ENCODE data around the gene SLC44A5.
"Not testable (repeated sequence)": the region's sequence is repeated elsewhere in the genome, so short reads cannot be mapped to it uniquely, and the experiment has no call there.

SLC44A5 gene

DNA sequence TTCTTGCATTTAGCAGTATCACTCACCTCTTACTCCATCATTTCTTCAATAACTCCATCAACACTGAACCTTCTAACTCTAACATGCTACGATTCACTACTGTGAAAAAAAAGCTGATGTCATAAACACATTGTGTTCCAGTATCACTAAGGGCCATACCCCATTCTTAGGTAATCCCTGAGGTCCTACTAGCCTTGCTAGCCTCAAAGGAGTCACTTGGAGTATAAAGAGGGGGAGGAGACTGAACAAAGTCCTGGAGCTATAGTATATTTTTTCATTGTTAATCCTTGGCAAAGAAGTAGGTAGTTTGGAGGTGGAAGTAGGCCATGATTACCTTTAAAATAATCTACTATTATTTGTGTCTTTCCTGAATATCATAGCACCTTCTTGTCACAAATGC lies at the start of gene SLC44A5:
SLC44A5 (minus strand) TSS at position 101 of the 400 bp plus-strand sequence. CDS start 69,667 bp downstream, outside the sequence.
- no peak for DNase-seq (ENCODE audit: low spot score)

DNA sequence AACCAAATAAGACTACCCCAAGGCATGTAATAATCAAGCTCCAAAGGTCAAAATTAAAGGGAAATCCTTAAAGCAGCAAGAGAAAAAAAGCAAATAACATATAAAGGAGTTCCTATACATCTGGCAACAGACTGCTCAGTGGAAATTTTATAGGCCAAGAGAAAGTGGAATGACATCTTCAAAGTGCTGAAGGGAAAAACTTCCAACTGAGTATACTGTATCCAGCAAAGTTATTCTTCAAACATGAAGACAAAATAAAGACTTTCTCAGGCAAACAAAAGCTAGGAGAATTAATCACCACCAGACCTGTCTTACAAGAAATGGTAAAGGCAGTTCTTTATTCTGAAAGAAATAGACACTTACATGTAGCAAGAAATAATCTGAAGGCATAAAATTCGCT lies 45.0 kb upstream of the SLC44A5 start:
- no peak for DNase-seq (ENCODE audit: low spot score)

DNA sequence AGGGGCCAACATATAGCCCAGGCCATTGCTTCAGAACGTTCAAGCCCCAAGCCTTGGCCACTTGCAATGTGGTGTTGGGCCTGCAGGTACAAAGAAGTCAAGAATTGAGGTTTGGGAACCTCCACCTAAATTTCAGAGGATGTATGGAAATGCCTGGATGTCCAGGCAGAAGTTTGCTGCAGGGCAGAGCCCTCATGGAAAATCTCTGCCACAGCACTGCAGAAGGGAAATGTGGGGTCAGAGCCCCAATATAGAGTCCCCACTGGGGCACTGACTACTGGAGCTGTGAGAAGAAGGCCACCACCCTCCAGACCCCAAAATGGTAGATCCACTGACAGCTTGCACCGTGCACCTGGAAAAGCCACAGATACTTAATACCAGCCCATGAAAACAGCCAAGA lies 36.3 kb upstream of the SLC44A5 start:
- DNase-seq (ENCODE audit: low spot score): not testable (repeated sequence)

DNA sequence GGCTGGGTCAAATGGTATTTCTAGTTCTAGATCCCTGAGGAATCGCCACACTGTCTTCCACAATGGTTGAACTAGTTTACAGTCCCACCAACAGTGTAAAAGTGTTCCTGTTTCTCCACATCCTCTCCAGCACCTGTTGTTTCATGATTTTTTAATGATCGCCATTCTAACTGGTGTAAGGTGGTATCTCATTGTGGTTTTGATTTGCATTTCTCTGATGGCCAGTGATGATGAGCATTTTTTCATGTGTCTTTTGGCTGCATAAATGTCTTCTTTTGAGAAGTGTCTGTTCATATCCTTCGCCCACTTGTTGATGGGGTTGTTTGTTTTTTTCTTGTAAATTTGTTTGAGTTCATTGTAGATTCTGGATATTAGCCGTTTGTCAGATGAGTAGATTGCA lies 34.2 kb upstream of the SLC44A5 start:
- DNase-seq (ENCODE audit: low spot score): not testable (repeated sequence)

DNA sequence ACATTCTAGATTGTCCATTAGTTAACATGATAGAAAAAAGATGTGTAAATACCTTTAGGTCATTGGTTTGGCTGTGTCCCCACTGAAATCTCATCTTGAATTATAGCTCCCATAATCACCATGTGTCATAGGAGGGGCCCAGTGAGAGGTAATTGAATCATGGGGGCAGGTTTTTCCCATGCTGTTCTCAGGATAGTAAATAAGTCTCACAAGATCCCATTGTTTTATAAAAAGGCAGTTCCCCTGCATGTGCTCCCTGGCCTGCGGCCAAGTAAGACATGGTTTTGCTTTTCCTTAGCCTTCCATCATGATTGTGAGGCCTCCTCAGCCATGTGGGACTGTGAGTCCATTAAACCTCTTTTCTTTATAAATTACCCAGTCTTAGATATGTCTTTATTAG lies 32.5 kb upstream of the SLC44A5 start:
- DNase-seq (ENCODE audit: low spot score): no peak

DNA sequence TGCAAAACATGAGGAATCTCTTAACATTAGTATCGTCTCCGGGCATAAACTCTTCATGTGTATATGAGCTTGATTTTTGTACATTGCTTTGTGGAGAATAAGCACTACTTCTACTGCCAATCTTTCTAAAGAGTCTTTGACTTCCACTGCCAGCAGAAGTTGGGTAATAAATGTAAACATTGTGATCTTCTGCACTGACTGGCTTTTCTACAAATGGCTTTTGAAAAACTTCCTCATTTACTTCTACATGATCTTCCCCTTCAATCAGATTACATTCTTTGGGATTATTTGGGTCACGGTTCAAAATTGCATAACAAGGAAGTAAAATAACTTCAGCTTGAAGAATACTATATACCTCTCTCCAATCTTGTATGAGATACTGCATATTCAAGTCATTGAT lies 30.4 kb upstream of the SLC44A5 start:
- DNase-seq (ENCODE audit: low spot score): no peak

DNA sequence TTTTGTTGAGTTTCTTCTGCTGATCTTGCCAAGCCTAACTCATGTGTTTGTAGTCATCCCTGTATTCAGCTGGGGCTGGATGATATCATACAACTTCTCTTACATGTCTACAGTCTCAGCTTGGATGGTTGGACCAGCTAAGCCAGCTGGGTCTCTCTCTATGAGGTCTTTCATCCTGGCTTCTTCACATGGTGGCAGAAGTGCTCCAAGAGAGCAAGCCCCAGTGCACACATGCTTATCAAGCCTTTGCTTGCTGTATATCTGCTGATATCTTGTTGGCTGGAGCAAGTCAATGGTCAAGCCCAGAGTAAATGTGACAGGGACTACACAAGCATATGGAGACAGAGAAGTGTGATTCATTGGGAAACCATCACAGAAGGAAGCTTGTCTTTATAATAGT lies 29.2 kb upstream of the SLC44A5 start:
- DNase-seq (ENCODE audit: low spot score): no peak

DNA sequence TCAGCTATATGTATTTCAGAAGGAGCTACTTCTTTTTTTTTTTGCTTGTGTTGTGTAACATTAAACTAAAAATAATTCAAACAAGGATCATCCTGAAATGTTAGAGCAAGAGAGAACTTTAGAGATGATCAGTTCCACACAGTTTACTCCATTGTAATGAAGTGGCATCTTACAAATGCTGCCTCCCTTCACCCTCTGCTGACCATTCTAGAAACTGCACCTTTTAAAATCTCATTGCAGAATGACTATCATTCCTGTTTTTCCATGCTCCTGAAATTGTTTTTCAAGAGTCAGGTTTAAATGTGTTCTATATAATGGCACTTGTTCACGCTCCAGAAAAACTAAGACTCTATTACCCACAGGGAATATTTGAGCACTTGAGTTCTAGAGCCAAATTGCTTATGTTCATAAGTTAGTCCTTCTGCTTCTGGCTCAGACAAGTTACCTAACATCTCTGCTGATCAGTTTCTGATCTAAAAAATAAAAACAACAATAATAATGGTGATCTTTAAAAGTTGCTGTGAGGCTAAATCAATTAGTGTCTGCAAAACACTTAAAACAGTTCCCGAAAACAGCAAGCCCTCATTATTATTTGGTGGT lies 21.5 kb upstream of the SLC44A5 start:
- peak; percentile 23 for DNase-seq (ENCODE audit: low spot score)

DNA sequence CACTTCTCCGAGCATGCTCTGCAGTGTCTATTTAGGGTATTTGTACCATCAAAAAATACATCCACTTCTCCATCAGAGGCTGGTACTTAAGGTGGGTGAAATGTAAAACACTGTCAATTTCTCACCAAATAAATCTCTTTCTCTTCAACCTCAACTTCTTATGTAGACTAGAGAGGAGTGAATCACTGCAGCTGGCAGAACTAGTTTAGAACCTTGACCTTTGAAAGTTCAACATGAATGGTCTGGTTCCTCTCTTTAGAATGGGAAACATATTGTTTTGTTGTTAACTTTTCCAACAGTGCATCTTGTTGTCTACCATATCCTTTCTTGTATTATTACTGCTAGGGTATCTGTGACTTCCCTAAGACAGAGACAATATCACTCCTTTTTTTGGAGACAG lies 20.1 kb upstream of the SLC44A5 start:
- DNase-seq (ENCODE audit: low spot score): no peak

DNA sequence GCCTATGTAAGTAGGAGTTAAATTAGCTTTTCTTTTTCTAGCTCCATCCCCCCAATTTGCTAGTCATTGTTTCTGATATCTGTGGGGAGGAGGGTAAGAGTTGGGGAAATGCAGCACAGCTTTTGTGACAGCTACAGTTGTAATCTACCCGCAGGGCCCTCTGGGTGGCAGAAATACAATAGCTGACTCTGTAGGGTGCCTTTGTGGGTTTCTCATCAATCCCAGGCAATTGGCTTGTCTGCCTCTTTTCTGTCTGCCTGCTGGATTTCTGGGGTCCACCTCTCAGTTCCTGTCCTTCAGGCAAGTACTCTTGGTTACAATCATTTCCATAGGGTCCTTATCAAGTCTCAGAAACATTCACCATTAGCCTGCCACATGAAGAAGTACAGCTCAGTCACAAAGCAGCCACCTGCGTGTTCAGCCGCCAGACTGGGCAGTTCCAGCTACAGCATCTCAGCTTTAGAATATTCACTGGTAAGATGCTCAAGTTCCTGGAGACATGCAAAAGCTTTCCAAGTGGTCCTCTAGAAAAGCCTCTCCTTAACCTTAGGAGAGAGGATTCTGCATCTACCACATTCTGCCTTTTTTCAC lies 19.2 kb upstream of the SLC44A5 start:
- no peak for DNase-seq (ENCODE audit: low spot score)

DNA sequence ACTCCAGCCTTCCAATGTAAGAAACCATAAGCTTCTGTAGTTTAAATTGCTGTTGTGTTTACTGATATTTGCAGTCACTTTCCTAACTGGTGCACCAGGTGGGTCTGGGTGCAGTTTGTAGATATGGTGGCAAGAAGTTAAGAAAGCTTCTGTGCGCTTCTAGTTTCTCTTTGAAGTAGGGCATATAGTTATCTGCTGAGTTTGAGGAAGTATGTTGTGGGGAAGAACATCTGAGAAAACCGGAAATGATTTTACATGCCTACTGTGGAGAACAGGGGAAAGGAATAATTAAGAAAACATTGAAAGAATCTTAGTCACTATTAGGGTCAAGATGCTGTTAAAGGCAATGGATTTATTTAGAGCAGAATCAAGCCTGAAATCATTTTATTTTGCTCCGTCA lies 14.9 kb upstream of the SLC44A5 start:
- no peak for DNase-seq (ENCODE audit: low spot score)

DNA sequence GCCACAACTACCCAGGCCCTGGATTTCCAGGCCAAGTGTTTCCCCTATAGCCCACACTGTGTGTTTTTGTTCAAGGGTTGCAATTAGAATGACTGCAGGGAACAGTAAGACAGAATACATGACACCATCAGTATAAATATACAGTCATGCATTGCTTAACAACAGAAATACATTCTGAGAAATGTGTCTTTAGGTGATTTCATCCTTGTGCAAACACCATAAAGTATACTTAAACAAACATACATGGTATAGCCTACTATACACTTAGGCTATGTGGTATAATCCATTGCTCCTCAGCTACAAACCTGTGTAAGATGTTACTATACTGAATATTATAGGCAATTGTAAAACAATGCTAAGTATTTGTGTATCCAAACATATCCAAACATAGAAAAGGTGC lies 7.5 kb upstream of the SLC44A5 start:
- no peak for DNase-seq (ENCODE audit: low spot score)

DNA sequence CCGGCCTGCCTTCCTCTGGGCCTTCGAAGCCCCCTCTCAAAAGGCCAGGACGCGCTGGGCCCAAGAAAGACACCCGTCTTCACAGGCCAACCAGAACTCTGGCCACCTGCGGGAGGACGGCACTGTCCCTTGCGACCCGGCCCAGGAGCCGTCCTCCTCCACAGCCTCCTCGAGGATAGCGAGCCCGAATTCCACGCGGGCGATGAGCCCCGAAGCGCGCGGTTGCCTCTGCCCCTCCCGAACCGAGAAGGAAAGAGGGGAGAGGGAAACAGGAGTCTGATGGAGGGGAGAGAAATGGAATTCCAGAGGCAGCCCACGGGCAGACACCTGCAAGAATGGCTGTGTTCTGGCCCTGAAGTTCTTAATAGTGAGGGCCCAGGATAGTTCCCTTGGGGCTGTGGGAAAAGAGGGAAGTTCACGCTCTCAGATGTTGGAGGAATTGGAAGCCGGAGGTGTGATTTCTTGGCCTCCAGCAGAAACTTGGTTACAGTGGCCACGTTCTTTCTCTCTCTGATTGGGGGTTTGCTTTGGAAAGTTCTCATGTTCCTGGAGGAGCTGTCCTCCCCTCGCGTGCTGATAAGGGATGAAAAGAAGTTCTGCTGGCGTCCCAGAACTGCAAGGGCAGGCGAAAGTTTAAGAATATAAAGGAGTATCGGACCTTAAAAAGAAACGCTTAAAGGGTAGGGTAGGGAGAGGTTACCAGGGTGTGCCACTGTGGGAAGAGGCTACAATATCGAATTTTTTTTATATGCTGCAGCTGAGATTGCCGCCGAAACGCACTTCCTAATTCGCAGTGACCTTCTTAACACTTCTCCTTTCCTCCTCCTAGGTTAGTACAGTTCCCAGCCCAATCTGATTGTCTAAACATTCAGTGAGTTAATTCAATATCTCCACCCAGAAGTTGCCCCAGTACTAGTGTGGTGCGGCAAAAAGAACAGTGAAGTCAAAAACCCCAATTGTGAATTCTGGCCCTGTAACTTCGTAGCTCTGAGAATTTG lies 5.8 kb upstream of the SLC44A5 start:
- no peak for DNase-seq (ENCODE audit: low spot score)

DNA sequence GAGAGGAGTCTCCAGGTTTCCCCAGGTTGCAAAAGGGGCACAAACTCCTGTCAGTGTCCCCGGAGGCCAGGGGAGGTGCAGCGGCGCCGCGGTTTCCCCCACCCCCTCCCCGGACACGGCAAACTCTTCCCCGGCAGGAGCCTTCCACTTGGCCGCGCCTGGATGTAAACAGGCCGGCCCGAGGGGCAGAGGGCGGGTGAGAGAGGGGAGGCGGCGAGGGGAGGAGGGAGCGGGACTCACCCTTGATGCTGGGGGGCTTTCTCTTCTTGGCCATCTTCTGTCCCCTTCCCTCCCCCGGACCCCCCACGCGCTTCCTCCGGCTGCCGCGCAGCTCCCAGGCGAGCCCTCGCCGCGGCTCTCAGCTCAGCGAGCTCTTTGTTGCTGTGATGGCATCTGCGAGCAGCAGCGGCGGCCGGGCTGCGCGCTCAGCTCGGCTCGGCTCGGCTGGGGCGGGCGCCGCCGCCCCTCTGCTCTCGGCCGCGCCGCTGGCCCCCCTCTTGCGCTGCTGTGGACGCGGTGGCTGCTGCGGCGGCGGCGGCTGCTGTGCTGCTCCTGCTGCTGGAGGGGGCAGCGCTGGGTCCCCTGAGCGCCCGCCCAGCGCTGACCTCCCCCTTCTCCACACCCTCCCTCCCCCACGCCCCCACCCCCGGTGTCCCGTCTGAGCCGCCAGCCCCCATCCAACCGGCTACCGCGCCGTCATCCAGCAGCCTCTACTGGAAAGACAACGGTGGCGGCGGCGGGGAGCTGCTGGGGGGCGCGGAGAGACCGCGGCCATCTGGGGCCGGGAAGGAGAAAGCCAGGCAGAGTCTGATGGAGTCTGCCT lies 4.9 kb upstream of the SLC44A5 start:
- no peak for DNase-seq (ENCODE audit: low spot score)

DNA sequence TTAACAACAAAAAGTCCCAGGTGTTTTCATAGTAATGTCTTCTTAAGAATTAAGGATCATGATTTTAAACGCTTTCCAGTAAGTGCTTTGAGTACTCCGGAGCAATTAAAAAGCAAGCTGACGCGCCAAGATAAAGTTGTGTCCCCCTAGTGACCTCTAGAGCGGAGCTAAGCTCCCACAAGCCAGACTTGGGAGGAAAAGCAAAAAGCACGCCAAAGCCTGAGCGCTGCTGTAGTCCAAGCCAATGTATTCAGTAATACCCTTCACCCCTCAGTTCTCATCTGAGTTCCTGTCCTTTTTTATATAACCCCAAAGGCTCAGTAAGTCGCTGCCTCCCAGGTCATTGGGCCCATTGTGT lies 3.5 kb upstream of the SLC44A5 start:
- no peak for DNase-seq (ENCODE audit: low spot score)

DNA sequence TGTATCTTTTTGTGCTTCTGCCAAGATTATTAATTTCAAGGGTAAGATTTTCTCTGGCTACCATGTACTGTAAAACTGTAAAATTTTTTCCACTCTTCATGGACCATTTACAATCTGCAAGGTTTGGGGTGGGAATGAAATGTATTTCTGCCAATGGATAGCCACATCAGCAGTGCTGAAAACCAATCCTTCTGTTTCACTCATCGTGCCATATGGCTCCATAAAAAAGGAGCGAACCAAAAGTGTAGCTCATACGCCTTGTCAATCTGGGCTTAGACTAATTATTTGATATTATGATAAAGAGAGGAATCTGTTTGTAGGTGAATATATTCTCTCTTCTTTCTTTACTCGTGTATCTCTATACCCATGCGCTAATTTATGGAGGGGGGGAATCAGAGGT lies 3.0 kb upstream of the SLC44A5 start:
- DNase-seq (ENCODE audit: low spot score): no peak

DNA sequence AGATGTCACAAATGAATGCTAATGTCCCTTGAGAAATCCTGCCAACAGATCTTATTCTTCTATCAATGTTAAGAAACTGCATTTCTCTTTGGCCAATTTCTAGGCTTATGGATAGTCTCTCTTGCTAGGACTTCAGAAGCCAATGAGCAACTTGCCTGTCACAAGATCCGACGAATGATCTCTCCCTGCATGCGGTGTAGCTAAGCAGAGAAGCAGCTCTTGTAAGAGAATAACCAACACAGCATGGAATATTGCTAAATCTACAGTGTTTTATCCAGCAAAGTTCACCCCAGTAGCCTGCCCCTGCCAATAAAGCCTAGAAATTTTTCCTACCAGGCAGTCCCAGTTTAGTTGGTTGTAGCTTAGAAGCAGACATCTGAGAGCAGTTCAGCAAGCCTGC lies 2.1 kb upstream of the SLC44A5 start:
- no peak for DNase-seq (ENCODE audit: low spot score)

DNA sequence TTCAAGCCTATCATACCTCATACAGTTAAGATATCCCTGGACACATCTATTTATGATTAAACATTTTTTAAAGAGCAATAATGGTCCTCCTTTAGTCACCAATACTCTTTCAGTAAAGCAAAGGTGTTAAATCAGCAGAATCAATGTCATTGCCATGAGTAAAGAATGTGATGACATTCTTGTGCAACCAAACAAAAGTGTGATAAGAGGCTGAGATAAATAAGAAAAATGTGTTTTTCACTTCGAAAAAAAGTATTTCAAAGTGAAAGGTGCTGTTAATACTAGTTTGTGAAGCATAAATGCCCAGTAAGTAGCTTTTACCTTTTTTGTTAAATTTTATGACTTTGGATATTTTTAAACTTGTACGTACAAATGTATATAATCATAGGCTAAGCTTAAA lies 8.4 kb downstream of the SLC44A5 start:
- DNase-seq (ENCODE audit: low spot score): no peak

DNA sequence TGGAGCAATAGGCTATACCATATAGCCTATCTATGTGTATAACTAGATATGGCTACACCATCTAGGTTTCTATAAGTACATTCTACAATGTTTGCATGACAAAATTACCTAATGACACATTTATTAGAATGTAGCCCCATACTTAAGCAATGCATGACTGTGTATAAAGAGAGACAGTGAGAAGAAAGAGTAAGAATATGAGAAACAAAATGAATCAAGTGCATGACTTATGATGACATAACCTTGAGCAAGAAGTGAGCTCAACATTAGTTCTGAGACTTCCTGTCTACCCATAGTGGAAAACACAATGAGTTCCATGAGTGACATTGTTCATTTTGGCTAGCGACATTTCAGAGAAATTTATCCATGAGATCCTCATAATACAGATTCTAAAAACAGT lies 10.1 kb downstream of the SLC44A5 start:
- no peak for DNase-seq (ENCODE audit: low spot score)

DNA sequence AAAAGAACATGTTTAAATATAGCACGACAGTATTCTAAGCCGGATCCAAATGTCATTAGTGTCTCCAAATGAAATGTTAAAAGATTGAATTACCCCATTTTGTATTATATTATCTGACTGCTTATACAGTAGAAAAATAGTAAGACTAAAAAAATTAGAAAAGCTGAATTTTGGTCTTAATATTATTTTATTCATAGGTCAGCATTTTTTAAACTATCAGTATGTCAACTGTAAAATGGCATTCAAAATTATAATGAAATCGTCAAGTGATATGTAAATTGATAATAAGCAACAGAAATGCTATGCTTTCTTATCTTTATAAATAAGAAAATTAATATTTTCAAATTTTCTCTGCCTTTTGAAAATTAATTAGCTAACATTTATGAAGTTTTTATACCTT lies 16.6 kb downstream of the SLC44A5 start:
- DNase-seq (ENCODE audit: low spot score): no peak

DNA sequence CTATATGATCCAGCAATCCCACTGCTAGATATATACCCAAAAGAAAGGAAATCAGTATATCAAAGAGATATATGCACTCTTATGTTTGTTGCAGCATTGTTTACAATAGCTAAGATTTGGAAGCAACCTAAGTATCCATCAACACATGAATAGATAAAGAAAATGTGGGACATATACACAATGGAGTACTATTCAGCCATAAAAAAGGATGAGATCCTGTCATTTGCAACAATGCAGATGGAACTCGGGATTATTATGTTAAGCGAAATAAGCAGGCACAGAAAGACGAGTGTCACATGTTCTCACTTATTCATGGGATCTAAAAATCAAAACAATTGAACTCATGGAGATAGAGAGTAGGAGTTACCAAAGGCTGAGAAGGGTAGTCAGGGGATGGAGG lies 17.5 kb downstream of the SLC44A5 start:
- DNase-seq (ENCODE audit: low spot score): not testable (repeated sequence)

DNA sequence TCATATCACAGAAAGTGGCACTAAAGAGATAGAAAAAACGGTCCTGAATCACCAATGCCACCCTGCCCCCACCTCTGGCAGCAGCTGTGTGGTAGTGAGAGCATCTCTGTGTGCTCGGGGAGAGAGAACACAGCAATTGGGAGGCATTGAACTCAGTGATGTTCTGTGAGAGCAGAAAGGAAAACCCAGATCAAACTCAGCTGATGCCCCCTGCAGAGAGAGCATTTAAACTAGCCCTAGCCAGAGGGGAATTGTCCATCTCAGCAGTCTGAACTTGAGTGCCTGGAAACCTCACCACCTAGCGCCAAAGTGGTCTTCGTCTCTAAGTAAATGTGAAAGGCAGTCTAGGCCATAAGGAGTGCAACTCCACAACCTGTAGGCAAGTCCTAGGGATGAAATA lies 21.3 kb downstream of the SLC44A5 start:
- no peak for DNase-seq (ENCODE audit: low spot score)

All from SW480 (cell line).